Astrocyte (in vitro differentiated cells and primary cell): ENCODE data around the gene RIIAD1.

ENCODE experiments used
- CTCF ChIP-seq: IDR thresholded peaks from 2 replicates; pipeline ENCODE4 v1.5.1; 2011; ENCODE audit warnings: low read depth, mild to moderate bottlenecking, inconsistent platforms, low read length, moderate library complexity; ENCODE audit not compliant: insufficient read depth
- EZH2 ChIP-seq: IDR thresholded peaks from 2 replicates; pipeline ENCODE4 v1.6.1; 2012; ENCODE audit warnings: mild to moderate bottlenecking, low read length, inconsistent platforms; ENCODE audit not compliant: insufficient read depth

GRCh38 chr1:151705753-151706463 is 15.4 kb upstream of the RIIAD1 start:
- no peak for TF ChIP-seq CTCF
- no peak for TF ChIP-seq EZH2
